OCI-LY1 (cell line): ENCODE data around the gene STK17A.

Source experiments
- H2AFZ ChIP-seq: fragments of 200-600 bp; sonication (generic), shearing (Covaris generic); 2 replicates; pipeline ENCODE4 v1.6.0; 2014; ENCODE audit warnings: antibody characterized with exemption, mild to moderate bottlenecking, low read length
- H3F3A ChIP-seq: fragments of 200-600 bp; sonication (generic), shearing (Covaris generic); 2 replicates; pipeline ENCODE4 v1.6.0; 2014; ENCODE audit warnings: mild to moderate bottlenecking, antibody characterized with exemption, low read length, moderate library complexity; ENCODE audit not compliant: insufficient read depth
- H3K27ac ChIP-seq: fragments of 200-600 bp; sonication (generic); 2 replicates; pipeline ENCODE4 v1.5.1; 2014; ENCODE audit warnings: low read length, mixed run types, mild to moderate bottlenecking, low read depth; ENCODE audit not compliant: poor library complexity, severe bottlenecking
- H3K27me3 ChIP-seq: fragments of 200-600 bp; sonication (generic); 2 replicates; pipeline ENCODE4 v1.6.0; 2014; ENCODE audit warnings: antibody characterized with exemption, mild to moderate bottlenecking, low read length, moderate library complexity; ENCODE audit not compliant: insufficient read depth
- H3K36me3 ChIP-seq: fragments of 200-600 bp; sonication (generic); 2 replicates; pipeline ENCODE4 v1.6.1; 2014; ENCODE audit warnings: mild to moderate bottlenecking, antibody characterized with exemption, low read length, moderate library complexity, mixed read lengths; ENCODE audit not compliant: insufficient read depth
- H3K4me1 ChIP-seq: fragments of 200-600 bp; sonication (generic); 2 replicates; pipeline ENCODE4 v1.5.1; 2014; ENCODE audit warnings: mild to moderate bottlenecking, low read length, moderate library complexity; ENCODE audit not compliant: insufficient read depth, severe bottlenecking
- H3K4me2 ChIP-seq: fragments of 200-600 bp; sonication (generic), shearing (Covaris generic); 2 replicates; pipeline ENCODE4 v1.6.1; 2014; ENCODE audit warnings: low read length
- H3K4me3 ChIP-seq: fragments of 200-600 bp; sonication (generic); 2 replicates; pipeline ENCODE4 v1.5.1; 2014; ENCODE audit warnings: low read length, low read depth, mild to moderate bottlenecking, mixed read lengths; ENCODE audit not compliant: poor library complexity, severe bottlenecking
- H3K79me2 ChIP-seq: fragments of 200-600 bp; shearing (Covaris generic); 2 replicates; pipeline ENCODE4 v1.6.1; 2016; ENCODE audit warnings: mixed run types, low read length, mixed read lengths; ENCODE audit not compliant: insufficient read depth
- H3K9ac ChIP-seq: fragments of 200-600 bp; sonication (generic), shearing (Covaris generic); 2 replicates; pipeline ENCODE4 v1.6.1; 2014; ENCODE audit warnings: mild to moderate bottlenecking, low read length, mixed read lengths
- H3K9me2 ChIP-seq: fragments of 200-600 bp; sonication (generic), shearing (Covaris generic); 2 replicates; pipeline ENCODE4 v1.6.1; 2014; ENCODE audit warnings: low read depth, mild to moderate bottlenecking, low read length, mixed read lengths
- H3K9me3 ChIP-seq: fragments of 200-600 bp; shearing (Covaris generic); 2 replicates; pipeline ENCODE4 v1.6.1; 2014; ENCODE audit warnings: low read length, mixed read lengths
- H4K20me1 ChIP-seq: fragments of 200-600 bp; sonication (generic), shearing (Covaris generic); 2 replicates; pipeline ENCODE4 v1.6.0; 2016; ENCODE audit warnings: mild to moderate bottlenecking, low read length; ENCODE audit not compliant: insufficient read depth
- EZH2 ChIP-seq: fragments of 200-600 bp; sonication (generic), shearing (Covaris generic); IDR thresholded peaks from 2 replicates; pipeline ENCODE4 v1.8.0; 2017; ENCODE audit warnings: borderline replicate concordance, mixed run types, mild to moderate bottlenecking, antibody characterized with exemption, low read length, moderate library complexity, mixed read lengths
- TF ChIP-seq, protein P1 (sequence below): fragments of 200-600 bp; sonication (generic), shearing (Covaris generic); IDR thresholded peaks from 2 replicates; pipeline ENCODE4 v1.5.1; 2017; ENCODE audit warnings: mild to moderate bottlenecking, antibody characterized with exemption, low read length, moderate library complexity, mixed read lengths

Gene STK17A

DNA sequence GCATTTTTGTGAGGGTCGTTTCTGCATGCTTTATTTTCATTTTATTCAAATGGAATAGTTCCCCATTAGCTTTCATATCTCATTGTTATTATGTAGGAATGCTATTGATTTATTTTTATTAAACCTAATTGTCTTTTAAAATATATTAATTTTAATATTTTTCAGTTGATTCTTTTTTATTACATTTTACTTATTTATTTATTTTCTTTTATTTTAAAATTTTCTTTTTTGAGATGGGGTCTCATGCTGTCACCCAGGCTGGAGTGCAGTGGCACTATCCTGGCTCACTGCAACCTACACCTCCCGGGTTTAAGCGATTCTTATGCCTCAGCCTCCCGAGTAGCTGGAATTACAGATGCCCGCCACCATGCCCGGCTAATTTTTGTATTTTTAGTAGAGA lies 7.4 kb upstream of the STK17A start:
- H4K20me1 ChIP-seq = no peaks in the 10 kb centered on the region
- H3K79me2 ChIP-seq = no peaks in the 10 kb centered on the region
- no peak overlapping the region for H2AFZ ChIP-seq
- no peak overlapping the region for H3K27ac ChIP-seq
- H3K9me2 ChIP-seq = no peaks in the 10 kb centered on the region
- H3K4me3 ChIP-seq = no peak overlapping the region
- TF ChIP-seq, protein P1, sequence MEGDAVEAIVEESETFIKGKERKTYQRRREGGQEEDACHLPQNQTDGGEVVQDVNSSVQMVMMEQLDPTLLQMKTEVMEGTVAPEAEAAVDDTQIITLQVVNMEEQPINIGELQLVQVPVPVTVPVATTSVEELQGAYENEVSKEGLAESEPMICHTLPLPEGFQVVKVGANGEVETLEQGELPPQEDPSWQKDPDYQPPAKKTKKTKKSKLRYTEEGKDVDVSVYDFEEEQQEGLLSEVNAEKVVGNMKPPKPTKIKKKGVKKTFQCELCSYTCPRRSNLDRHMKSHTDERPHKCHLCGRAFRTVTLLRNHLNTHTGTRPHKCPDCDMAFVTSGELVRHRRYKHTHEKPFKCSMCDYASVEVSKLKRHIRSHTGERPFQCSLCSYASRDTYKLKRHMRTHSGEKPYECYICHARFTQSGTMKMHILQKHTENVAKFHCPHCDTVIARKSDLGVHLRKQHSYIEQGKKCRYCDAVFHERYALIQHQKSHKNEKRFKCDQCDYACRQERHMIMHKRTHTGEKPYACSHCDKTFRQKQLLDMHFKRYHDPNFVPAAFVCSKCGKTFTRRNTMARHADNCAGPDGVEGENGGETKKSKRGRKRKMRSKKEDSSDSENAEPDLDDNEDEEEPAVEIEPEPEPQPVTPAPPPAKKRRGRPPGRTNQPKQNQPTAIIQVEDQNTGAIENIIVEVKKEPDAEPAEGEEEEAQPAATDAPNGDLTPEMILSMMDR = no peak
- TF ChIP-seq EZH2 = no peak
- H3K4me2 ChIP-seq = no peak overlapping the region
- no peaks in the 10 kb centered on the region for H3F3A ChIP-seq
- no peaks in the 10 kb centered on the region for H3K4me1 ChIP-seq
- H3K9me3 ChIP-seq = no peaks in the 10 kb centered on the region
- H3K36me3 ChIP-seq = no peaks in the 10 kb centered on the region
- H3K27me3 ChIP-seq = no peaks in the 10 kb centered on the region
- no peak overlapping the region for H3K9ac ChIP-seq

DNA sequence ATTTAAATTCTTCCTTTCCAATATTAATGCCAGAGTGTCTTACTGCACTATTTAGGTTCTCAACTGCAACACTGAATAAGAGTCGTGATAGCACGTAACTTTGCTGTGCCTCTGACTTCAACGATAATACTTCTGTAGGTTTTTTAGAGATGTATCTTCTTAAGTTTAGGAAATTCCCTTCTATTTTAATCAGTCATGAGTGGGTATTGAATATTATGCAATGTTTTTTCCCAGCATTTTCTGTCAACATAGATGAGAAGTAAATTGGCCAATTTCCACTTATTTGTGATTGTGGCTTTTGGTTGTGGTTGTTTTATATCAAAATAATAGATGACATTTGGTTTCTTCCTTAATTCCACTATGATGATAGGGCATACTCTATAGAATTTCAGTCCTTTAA lies 6.7 kb upstream of the STK17A start:
- Histone ChIP-seq H3K4me1 (no peaks in the 10 kb centered on the region), H3K9me2 (no peaks in the 10 kb centered on the region), H3K27ac (no peak overlapping the region), H3K79me2 (no peaks in the 10 kb centered on the region), H2AFZ (no peak overlapping the region), H3K27me3 (no peaks in the 10 kb centered on the region), H3K4me3 (no peak overlapping the region), H4K20me1 (no peaks in the 10 kb centered on the region), H3K9me3 (no peaks in the 10 kb centered on the region), H3K4me2 (no peak overlapping the region), H3K36me3 (no peaks in the 10 kb centered on the region), H3K9ac (no peak overlapping the region), H3F3A (no peaks in the 10 kb centered on the region)
- TF ChIP-seq, protein P1 = no peak
- no peak for TF ChIP-seq EZH2

DNA sequence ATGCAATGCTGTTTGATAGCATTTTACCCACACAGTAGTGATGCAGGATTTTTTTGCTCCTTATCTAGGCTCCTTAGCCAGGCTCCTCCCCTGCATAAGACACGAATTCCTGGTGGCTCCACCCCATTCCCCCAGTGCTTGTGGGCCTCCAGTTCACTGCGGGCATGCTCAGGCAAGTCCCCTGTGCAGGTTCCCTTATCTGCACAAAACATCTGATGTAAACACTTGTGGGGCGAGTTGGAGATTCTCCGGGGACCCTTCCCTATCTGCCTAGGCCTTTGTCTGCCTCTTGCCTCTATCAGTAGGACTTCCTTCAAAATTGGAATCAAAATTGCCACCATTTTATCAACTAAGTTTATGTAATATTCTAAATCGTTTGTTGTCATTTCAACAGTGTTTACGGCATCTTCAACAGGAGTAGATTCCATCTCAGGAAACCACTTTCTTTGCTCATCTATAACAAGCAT lies 5.4 kb upstream of the STK17A start:
- Histone ChIP-seq H3K9ac (no peak overlapping the region), H3K4me2 (no peak overlapping the region), H3K79me2 (no peaks in the 10 kb centered on the region), H3K36me3 (no peaks in the 10 kb centered on the region), H3K27me3 (no peaks in the 10 kb centered on the region), H3K9me3 (no peaks in the 10 kb centered on the region), H3K27ac (no peak overlapping the region), H3F3A (no peaks in the 10 kb centered on the region), H3K9me2 (no peaks in the 10 kb centered on the region), H3K4me1 (peaks cover 11% of the 10 kb centered on the region), H3K4me3 (no peak overlapping the region), H2AFZ (no peak overlapping the region), H4K20me1 (no peaks in the 10 kb centered on the region)
- TF ChIP-seq EZH2 = no peak
- TF ChIP-seq, protein P1 = no peak
